Islet of Langerhans (tissue), 1 donor: ENCODE data around the gene ZNF644.
"Not testable (repeated sequence)": the region's sequence is repeated elsewhere in the genome, so short reads cannot be mapped to it uniquely, and the experiment has no call there.

Experiments used
- FAIRE-seq: peaks from one replicate; lab custom pipeline; 2011; peaks lifted over from hg19 to GRCh38; lab: Jason Lieb, UNC

The ZNF644 gene

GRCh38 chr1:90986953-90987352, 34.9 kb downstream of the ZNF644 start:
- FAIRE-seq: peak; percentile 68

- FAIRE-seq: no peak
Observed at GRCh38 chr1:90977522-90977921, 44.3 kb downstream of the ZNF644 start.

GRCh38 chr1:90973897-90974798, 47.7 kb downstream of the ZNF644 start:
- FAIRE-seq: no peak

GRCh38 chr1:90970208-90970607, 51.6 kb downstream of the ZNF644 start:
- no peak for FAIRE-seq

- no peak for FAIRE-seq
Observed at GRCh38 chr1:90969241-90969640, 52.6 kb downstream of the ZNF644 start.

- FAIRE-seq: peak; percentile 99
Observed at GRCh38 chr1:90964444-90965035, 57.3 kb downstream of the ZNF644 start.

- no peak for FAIRE-seq
Observed at GRCh38 chr1:90963651-90964050, 58.2 kb downstream of the ZNF644 start.

- no peak for FAIRE-seq
Observed at GRCh38 chr1:90963236-90963635, 58.6 kb downstream of the ZNF644 start.

GRCh38 chr1:90959352-90960206, 62.3 kb downstream of the ZNF644 start:
- no peak for FAIRE-seq

GRCh38 chr1:90957497-90957896, 64.3 kb downstream of the ZNF644 start:
- FAIRE-seq: no peak

GRCh38 chr1:90955769-90956168, 66.1 kb downstream of the ZNF644 start:
- FAIRE-seq: no peak

GRCh38 chr1:90952906-90953305, 68.9 kb downstream of the ZNF644 start:
- no peak for FAIRE-seq

GRCh38 chr1:90951009-90951408, 70.8 kb downstream of the ZNF644 start:
- FAIRE-seq: no peak

- no peak for FAIRE-seq
Observed at GRCh38 chr1:90948301-90948700, 73.5 kb downstream of the ZNF644 start.

GRCh38 chr1:90946630-90947029, 75.2 kb downstream of the ZNF644 start:
- FAIRE-seq: peak; percentile 38

GRCh38 chr1:90945287-90945686, 76.5 kb downstream of the ZNF644 start:
- FAIRE-seq: no peak

GRCh38 chr1:90943966-90944365, 77.9 kb downstream of the ZNF644 start:
- FAIRE-seq: peak; percentile 93

- no peak for FAIRE-seq
Observed at GRCh38 chr1:90940746-90941145, 81.1 kb downstream of the ZNF644 start.

GRCh38 chr1:90936731-90937130, 85.1 kb downstream of the ZNF644 start:
- FAIRE-seq: no peak

GRCh38 chr1:90936061-90936460, 85.8 kb downstream of the ZNF644 start:
- FAIRE-seq: no peak

GRCh38 chr1:90928231-90928630, 93.6 kb downstream of the ZNF644 start:
- not testable (repeated sequence) for FAIRE-seq

- FAIRE-seq: not testable (repeated sequence)
Observed at GRCh38 chr1:90927674-90928073, 94.2 kb downstream of the ZNF644 start.

GRCh38 chr1:90926971-90927370, 94.9 kb downstream of the ZNF644 start:
- no peak for FAIRE-seq
